Measurements from ENCODE around the gene PRSS38.

The PRSS38 gene

DNA sequence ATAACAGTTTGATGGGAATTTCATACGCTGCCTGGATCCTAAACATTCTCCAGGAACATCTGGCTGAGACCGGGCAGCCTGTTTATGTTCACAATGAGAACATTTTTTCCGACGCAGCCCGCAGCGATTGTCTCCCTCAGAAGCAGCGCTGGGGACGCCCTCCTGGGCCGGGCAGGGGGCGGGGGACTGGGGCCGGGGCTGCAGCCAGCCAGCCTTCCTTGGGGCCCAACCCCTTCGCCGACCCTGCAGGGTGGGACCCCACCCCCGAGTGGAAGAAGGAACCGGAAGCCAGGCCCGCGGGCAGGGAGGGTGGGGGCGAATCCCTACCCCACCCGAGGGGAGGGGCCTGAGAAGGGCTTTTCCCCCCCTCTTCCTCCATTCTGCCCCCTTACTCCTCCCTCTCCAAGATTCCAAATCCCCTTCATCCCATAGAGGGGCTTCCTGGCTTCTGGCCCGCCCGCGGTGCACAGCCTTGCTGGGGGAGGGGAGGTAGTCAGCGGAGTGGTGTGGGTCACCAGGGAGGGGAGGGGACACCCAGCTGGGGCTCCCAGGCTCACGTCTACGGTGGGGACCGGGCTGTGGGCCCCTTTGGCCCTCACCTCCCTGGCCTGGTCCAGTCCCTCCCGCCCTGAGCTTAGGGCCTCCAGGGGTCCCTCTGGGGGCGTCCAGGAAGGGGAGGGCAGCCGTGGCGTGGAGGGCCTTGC is 71.7 kb downstream of the PRSS38 start:
- no peak for DNase-seq (ENCODE audit: low read depth)

DNA sequence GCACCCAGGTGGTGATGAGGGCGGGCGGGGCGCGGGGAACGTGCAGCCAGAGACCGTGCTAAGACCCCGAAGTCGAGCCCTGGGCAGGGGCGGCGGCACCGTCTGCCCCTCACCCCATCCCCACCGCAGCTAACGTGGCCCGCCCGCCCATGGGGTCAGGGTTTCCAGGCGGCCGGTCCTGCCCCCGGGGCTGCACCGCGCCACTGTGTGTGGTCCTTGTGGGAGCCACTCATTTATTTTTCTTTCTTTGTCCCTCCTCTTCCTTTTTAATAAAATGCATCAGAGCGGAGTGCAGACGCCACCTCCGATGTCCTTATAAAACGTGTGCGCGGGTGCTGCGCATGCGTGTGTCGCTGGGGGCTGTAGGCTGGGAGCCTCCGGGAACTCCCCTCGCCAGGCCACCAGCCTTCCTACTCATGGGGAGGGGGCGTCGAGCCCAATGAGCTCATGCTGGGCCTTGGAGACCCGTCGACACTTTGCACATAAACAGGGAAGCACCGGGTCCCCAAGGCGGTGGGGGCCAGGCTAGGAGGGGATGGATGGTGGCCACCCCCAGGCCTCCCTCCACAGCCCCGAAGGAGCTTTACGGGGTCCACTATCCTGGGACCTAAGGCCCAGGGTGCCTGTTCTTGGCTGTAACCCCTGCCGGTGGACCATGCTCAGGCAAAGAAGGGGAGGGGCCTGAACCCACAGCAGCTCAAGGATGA is 72.4 kb downstream of the PRSS38 start:
- DNase-seq (ENCODE audit: low read depth): no peak

DNA sequence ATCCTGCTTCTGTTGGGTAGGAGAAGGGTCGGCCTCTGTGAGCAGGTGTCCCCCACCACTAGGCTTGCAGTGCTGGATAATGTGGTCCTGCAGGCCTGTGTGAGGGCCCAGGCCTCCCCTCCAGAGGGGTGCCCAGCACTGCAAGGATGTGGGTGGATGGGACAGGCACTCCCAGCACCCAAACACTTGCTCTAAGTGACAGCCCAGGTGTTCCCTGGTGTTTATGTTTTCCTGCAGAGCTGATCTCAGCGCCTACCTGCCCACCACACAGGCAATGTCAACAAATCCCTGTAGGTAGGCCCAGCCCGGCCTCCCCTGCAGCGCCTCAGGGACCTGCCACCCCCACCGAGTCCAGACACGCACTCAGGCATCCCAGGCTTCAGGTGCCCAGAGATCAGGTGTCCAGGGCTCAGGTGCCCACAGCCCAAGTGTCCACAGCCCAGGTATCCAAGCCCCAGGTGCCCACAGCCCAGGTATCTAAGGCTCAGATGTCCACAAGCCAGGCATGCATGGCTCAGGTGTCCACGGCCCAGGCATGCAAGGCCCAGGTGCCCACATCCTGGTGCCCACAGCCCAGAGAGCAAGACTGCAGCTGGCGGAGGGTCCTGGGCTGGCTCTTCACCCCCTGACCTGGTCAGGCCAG is 73.0 kb downstream of the PRSS38 start:
- DNase-seq (ENCODE audit: low read depth): no peak

DNA sequence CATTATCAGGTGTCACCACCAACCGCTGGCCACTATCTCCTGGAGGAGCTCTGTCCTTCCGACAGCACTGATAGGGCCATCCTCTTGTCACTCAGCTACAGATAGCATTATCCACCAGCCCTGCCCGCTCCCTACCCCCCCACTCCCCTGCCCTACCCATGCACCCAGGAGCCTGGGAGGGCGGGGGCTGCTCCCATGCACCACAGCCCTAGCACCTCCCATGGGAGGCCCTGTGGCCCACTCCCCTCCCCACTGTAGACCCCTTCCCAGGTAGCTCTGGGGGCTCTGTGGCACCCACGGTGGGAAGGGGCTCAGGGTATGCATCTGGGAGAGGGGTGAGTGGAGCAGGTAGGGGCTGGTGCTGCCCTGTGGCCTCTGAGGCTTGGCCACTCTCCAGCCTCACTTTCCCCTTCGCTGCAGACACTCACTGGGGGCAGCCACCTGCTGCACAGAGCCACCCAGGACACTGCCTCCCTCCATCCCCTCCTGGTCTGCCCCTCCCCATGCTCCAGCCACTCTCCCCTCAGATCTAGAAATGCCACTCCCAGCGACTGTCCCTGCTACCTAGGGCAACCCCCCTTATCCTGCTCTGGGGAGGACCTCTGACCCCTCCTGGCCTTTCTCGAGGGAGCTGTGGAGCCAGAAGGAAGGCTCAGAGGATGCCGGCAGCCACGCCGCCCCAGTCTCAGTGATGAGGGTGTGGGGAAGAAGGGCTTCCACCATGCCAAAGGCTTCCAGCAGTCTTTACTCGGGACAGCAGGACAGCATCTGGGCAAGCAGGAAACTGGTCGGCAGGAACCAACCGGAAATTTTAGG is 73.8 kb downstream of the PRSS38 start:
- no peak for DNase-seq (ENCODE audit: low read depth)

DNA sequence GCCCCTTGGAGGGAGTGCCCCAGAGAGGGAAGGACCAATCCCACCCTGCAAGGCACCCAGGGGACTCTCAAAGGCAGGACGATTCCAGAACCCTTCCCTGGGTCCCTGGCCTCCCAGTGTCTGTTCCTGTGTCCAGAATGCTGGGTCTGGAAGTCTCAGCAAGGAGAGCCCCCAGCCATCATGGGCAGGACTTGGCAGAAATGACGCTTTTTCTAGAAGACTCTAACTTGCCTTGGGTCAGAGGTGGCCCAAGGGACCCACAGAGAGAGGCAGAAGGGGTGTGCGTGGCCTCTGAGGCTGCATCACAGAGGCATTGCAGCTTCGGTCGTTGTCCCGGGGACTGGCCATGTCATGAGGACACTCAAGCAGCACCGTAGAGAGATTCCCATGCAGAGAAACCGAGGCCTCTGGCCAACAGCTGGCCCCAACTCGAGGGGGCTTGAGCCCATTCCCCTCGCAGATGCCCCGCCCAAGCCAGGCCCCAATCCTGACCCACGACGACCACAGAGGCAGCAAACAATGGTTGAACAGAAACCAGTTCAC is 74.5 kb downstream of the PRSS38 start:
- no peak for DNase-seq (ENCODE audit: low read depth)

DNA sequence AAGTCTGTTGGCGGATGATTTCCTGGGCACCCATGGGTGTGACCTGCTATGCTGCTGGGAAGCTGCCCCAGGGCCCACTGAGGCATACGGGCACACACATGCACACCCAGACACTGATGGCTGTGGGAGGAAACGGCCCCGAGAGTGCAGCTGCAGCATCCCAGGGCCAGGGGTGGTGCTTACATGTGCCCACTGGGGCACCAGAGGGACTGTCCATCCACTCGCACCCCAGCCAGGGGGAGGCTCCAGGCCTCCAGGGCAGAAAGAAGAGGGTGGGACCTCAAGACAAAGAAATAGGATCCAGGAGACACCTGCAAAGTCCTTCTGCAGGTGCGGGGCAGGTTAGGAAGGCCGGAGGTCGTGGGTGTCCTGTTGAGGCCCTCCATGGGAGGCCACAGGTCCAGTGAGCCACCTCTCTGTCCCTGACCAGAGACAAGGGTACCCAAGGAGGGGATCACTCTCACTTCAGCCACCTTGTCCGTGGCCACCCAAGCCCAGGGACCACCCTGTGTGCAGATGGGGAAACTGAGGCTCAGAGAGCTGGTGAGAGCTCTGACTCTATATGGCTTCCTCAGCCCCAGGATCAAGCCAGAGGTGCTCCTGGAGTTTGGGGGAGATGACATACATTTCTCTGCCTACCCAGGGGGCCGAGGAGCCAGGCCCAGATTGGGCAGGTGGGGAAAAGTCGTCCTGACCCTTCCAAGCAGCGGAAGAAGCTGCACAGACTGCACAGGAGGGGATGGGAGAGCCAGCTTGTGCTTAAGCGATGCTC is 75.2 kb downstream of the PRSS38 start:
- DNase-seq (ENCODE audit: low read depth): no peak

DNA sequence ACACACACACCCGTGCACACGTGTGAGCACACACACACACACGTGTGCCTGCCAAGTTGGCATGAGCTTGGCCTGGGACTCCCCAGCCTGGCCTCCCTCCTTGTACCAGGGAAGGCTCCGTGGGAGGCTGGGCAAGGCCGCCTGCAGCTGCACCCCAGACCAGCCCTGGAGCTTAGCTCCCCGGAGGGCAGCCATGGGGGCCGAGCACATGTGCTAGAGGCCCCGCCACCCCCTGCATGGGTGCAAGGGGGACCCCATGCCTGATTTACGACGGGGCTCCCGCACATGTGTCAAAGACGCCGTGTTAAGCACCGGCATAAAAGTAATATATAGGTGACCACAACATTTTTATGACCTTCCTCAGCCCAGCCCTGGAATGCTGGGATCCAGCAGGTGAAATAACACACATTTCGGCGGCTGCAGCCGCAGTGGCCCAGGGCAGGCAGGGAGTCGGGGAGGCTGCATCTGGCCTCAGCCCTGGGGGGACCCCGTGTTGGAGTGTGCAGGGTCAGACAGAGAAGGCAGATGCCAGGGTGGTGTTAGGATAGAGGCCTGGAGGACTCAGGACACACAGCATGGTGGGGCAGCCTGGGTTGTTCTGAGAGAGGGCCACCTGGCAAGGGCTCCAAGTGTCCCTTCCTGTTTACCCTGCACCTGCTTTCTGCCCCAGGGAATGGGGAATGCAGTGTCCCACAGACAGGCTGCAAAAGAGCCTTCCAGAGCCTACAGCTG is 75.9 kb downstream of the PRSS38 start:
- DNase-seq (ENCODE audit: low read depth): no peak

DNA sequence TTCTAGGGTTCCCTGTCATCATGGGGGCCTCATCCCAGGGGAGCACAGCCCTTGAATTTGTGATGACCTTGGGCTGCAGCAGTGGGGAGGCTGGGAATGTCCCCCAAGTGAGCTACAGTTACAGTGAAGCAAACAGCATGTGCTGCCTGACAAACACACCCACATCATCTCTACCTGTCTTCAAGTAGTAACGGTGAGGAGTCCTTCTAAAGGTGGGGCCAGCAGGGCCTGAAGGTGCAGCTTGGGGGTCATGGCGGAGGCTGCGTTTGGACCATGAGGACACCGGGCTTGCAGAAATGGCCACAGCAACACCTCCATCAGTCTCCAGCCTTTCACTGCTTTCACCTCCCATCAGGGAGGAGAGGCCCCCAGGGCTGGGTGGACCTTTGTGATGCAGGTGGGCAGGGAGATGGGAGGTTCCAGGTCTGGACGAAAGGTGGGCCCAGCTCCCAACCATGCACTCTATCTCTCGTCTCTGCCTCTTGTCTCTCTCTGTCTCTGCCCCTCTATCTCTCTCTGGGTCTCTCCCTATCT is 76.5 kb downstream of the PRSS38 start:
- DNase-seq (ENCODE audit: low read depth): no peak

DNA sequence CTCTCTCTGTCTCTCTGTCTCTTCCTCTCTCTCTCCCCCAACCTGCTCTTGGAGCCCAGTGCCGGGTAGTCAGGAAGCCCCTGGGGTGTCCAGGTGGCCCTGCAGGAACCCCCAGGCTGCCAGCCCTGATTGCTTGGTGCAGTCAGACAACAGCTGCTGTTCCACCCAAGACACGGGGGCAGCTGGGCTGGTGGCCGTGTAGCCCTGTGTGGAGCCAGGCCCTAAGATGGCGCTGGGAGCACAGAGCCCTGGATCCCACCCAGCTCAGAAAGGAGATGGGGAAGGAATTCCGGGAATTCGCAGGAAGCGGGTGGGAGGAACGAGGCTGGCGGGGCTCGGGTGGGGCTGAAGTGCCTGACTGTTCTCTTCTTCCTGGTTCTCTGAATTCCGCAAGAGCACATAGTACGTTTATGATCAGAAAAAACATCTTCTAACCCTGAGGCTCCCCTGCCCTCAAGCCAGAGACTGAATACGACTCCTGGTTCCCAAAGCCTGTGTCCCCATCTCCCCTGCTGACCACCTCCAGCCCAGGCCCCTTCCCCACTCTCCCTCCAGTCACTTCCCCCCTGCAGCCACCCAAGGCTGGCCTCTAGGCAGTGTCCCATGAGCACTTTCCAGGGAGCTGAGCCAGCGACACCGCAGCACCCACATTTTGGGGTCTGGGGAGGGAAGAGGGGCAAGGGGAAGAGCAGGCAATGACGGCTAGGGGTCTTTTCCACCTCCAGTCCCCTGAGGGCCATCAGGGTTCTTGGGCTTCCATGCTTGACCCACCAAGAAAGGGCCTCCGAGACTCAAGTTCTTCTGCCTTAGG is 77.2 kb downstream of the PRSS38 start:
- DNase-seq (ENCODE audit: low read depth): no peak

DNA sequence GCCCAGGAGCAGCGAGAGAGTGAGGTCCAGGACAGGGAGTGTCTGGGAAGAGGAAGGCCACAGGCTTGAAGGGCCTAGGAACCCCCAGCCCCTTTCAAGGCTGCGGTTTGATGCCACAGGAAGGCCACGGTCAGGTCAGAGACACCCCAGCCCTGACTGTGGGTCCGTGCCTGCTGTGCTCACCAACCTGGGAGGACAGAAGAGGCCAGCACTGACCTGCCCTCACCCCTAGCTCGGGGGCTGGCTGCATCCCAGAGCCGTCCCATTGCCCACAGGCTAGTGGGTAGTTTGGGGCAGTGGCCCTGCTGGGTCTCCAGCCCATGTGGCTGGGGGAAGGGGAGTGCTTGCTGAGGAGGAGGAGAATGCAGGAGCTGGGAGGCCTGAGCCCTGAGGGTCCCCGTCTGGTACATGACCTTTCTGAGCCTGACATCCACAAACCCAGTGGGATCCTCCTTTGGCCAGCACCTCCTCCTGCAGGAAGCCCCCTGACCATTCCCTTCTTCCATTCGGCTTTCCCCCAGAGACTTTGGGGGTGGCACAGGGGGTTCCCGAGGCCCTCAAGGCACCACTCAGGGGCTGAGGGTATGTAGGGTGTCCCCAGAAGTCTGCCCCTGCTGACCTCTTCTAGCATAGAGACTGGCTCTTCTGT is 77.9 kb downstream of the PRSS38 start:
- DNase-seq (ENCODE audit: low read depth): no peak

DNA sequence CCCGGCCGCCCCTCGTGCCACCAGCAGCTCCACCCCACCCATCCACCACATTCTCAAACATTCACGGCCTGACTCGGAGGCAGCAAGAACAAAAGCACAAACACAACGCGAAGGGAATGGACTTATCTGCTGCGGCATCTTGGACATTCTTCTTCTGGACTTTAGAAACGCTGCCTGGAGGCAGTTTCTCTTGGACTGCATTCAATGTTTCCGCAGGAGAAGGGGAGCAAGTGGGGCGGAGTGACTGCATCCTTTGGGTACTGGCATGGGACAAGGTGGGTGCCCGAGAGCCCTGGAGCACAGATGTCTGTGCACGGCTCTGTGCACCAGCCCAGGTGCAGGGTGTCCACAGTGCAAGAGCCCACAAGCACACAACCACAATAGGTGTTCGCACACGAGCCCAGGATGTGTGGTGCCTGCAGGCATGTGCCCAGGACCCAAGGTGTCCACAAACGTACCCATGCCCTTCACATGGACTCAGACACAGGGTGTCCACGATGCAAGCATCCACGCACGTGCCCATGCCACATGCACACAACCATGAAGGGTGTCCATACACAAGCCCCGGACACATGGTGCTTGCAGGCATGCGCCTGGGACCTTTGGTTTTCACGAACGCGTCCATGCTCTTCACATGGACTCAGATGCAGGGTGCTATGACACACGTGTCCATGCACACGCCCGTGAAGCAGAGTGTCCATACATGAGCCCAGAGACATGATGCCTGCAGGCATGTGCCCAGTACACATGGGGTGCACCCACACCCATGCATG is 78.7 kb downstream of the PRSS38 start:
- DNase-seq (ENCODE audit: low read depth): no peak

DNA sequence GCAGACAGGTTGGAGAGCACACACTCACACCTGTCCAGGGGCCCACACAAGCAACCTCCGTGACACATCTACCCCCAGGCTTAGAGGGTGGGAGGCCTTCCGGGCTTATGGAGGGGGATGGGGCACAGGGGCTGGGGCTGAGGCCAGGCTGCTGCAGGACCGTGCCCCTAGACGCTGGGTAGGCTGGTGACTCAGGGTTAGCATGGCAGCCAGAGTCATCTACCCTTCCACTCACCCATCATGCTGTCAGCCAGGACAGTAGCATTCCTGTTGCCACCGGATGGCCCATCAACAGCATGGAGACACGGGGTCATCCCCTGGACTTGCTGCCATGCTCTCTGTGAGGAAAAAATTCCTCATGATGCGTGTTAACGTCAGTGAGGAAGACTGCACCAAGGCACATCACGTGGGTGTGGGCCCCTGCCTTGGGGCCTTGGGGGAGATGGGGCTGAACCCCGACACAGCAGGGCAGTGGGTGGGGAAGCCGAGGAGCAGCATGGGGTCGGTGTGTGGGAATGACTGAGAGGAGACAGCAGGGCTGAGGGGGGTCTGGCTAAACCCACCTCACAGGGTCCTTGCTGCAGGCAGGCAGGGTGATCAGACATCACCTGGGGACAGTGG is 79.5 kb downstream of the PRSS38 start:
- DNase-seq (ENCODE audit: low read depth): no peak
